Stimulated activated naive CD8-positive, alpha-beta T cell treated with anti-CD3 and anti-CD28 coated beads, Interleukin-15, Interleukin-2, amounts not matched to agents 100 ng/mL and 50 ng/mL, for 24 hours (primary cell): ENCODE measurements around the gene SCYGR2.

Experiments used
- H3K27ac Mint-ChIP-seq: one replicate; pipeline ENCODE4 v1.8.0; 2021; ENCODE audit warnings: mild to moderate bottlenecking, mixed read lengths
- H3K27me3 Mint-ChIP-seq: one replicate; pipeline ENCODE4 v1.8.0; 2021; ENCODE audit warnings: mixed read lengths
- H3K36me3 Mint-ChIP-seq: one replicate; pipeline ENCODE4 v1.8.0; 2021; ENCODE audit warnings: low read depth, mixed read lengths
- H3K4me1 Mint-ChIP-seq: one replicate; pipeline ENCODE4 v1.8.0; 2021; ENCODE audit warnings: low read depth, mixed read lengths
- H3K4me3 Mint-ChIP-seq: one replicate; pipeline ENCODE4 v1.8.0; 2021; ENCODE audit warnings: mild to moderate bottlenecking, mixed read lengths
- H3K9me3 Mint-ChIP-seq: one replicate; pipeline ENCODE4 v1.8.0; 2021; ENCODE audit warnings: mixed read lengths

Gene SCYGR2

DNA sequence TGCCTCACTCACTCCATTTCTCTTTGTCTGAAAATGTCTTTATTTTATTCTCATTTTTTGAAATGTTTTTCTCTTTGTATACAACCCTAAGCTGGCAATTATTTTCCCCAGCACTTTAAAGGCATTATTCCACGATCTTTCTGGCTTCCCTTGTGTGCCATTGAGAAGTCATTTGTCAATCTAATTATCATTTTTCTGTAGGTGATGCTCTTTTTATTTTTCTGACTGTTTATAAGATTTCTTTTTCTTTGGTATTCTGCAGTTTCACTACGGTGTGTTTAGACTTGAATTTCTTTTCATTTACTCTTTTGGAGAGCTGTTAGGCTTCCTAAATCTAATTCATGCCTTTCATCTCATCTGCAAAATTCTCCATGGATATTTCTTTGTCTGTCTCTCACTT lies 26.7 kb downstream of the SCYGR2 start:
- Mint-ChIP-seq H3K27me3 (peaks cover 18% of the 10 kb centered on the region), H3K4me1 (no peaks in the 10 kb centered on the region), H3K9me3 (no peaks in the 10 kb centered on the region), H3K36me3 (no peaks in the 10 kb centered on the region), H3K4me3 (no peak overlapping the region), H3K27ac (no peak overlapping the region)

DNA sequence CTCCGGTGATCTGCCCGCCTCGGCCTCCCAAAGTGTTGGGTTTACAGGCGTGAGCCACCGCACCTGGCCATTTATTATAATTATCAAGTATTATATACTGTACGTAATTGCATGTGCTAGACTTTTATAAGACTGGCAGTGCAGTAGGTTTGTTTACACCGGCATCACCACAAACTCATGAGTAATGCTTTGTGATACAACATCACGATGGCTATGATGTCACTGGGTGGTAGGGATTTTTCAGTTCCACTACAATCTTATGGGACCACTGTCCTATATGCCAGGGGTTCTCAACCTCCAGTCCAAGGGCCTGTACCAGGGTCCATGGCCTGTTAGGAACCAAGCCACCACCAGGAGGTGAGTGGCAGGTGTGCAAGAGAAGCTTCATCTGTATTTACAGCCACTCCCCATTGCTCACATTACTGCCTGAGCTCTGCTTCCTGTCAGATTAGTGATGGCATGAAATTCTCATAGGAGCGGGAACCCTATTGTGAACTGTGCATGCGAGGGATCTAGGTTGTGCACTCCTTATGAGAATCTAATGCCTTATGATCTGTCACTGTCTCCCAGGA lies 28.0 kb downstream of the SCYGR2 start:
- H3K27ac Mint-ChIP-seq, result no peak overlapping the region
- H3K27me3 Mint-ChIP-seq, result peaks cover 29% of the 10 kb centered on the region
- no peaks in the 10 kb centered on the region for H3K9me3 Mint-ChIP-seq
- no peak overlapping the region for H3K4me3 Mint-ChIP-seq
- no peaks in the 10 kb centered on the region for H3K4me1 Mint-ChIP-seq
- no peaks in the 10 kb centered on the region for H3K36me3 Mint-ChIP-seq

- Mint-ChIP-seq H3K4me1 (no peaks in the 10 kb centered on the region), H3K9me3 (no peaks in the 10 kb centered on the region), H3K36me3 (no peaks in the 10 kb centered on the region), H3K27ac (no peak overlapping the region), H3K4me3 (no peak overlapping the region), H3K27me3 (peaks cover 34% of the 10 kb centered on the region)
Observed at GRCh38 chr2:227627769-227628168, 29.1 kb downstream of the SCYGR2 start.

DNA sequence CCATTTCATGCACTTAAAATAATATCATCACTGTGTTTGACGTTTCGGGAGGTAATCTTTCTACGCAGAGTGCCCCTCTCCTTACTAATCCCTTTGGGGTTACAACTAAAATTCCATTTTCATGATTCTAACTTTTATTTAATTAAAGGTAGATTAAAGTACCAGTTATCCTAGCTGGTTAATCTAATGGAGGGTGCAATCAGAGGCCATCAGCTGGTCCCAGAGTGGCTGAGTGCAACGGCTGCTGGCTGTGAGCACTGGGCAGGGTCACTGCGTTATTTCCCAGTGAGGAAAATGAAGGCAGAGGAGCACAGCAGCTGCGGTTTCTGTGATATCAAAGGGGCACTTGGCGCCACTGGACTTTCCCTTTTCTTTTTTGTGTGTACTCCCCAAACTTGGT lies 30.7 kb downstream of the SCYGR2 start:
- Mint-ChIP-seq H3K27me3 (peaks cover 35% of the 10 kb centered on the region), H3K36me3 (no peaks in the 10 kb centered on the region), H3K4me3 (no peak overlapping the region), H3K27ac (no peak overlapping the region), H3K4me1 (no peaks in the 10 kb centered on the region), H3K9me3 (no peaks in the 10 kb centered on the region)

DNA sequence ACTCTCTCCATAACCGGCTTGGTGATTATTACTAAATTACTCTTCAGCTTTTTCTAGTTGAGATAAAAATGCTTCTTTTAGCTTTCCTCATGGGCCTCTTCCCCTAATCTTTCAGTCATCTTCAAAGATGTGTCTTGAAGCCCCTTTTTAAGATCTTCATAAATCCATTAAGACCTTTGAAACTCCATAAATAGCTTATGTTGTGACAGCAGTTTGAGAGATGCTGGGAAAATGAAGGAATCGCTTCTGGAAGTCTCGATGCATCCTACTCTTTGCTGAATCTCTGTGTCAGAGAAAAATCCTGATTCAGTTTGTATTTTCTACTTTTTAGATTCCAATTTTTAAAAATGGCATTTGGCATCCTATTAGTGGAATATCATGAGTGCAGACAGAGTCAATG lies 31.6 kb downstream of the SCYGR2 start:
- Mint-ChIP-seq H3K27me3 (peaks cover 38% of the 10 kb centered on the region), H3K36me3 (no peaks in the 10 kb centered on the region), H3K4me1 (no peaks in the 10 kb centered on the region), H3K4me3 (no peak overlapping the region), H3K9me3 (no peaks in the 10 kb centered on the region), H3K27ac (no peak overlapping the region)

DNA sequence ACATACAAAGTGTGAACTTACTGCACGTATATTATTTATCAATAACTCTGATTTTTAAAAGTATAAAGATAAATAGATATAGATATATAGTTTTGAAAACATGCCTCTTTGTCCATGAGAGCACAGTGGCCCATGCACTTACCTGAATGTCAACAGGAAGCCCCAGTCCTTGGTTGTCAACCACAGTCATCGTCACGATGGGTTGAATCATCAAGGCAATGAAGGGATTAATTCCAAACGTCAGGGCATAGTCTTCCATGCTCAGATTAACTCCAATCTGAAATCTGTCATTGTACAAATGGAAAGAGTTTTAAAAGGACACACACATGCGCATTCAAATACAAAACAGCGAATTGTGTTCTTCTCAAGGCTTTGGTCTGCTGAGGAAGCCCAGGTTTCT lies 34.1 kb downstream of the SCYGR2 start:
- Mint-ChIP-seq H3K4me3 (no peak overlapping the region), H3K4me1 (no peaks in the 10 kb centered on the region), H3K9me3 (no peaks in the 10 kb centered on the region), H3K27ac (no peak overlapping the region), H3K36me3 (no peaks in the 10 kb centered on the region), H3K27me3 (peaks cover 38% of the 10 kb centered on the region)

DNA sequence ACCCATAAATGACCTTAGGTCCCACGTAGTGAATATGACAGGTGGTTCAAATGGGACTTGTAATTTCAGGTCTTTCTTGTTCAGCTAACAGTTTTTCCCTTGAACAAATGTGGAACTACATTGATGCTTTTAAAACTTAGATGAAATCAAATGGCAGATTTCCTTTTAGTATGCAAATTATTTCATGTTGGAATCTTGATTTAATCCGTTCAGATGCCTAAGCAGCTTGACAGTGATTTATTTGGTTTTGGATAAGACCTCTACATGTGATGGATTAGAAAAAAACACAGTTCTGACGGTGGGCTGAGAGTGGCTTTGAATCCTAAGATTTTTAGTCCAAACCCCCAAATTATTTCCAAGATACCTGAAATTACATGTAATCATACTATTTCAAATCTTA lies 35.5 kb downstream of the SCYGR2 start:
- Mint-ChIP-seq H3K9me3 (no peaks in the 10 kb centered on the region), H3K27me3 (peaks cover 30% of the 10 kb centered on the region), H3K36me3 (no peaks in the 10 kb centered on the region), H3K4me1 (no peaks in the 10 kb centered on the region), H3K27ac (no peak overlapping the region), H3K4me3 (no peak overlapping the region)

- Mint-ChIP-seq H3K4me3 (no peak overlapping the region), H3K27ac (no peak overlapping the region), H3K4me1 (no peaks in the 10 kb centered on the region), H3K9me3 (no peaks in the 10 kb centered on the region), H3K27me3 (peaks cover 6% of the 10 kb centered on the region), H3K36me3 (no peaks in the 10 kb centered on the region)
Observed at GRCh38 chr2:227642656-227643055, 44.0 kb downstream of the SCYGR2 start.

DNA sequence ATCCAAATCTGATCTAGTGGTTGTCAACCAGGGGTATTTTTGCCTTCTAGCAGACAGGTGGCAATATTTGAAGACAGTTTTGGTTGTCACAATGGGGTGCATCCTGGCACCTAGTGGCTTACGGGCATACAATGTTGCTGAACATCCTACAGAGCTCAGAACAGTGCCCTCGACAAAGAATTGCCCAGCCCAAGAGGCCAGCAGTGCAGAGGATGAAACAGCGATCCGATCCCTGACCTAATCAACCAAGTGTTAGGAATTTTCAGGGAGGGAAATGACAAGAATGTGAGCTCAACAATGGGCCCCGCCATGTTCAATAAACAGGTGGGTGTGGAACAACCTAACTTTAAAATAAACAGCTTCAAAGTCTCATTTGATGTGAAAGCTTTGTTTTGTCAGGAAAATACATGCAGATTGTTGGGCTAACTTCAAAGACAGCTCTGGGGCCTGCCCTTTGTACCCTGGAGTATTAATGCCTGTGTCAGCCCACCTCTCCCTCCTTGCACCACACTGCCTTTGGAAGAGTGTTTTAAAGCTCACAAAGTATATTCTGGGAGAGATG lies 45.4 kb downstream of the SCYGR2 start:
- no peak overlapping the region for H3K27ac Mint-ChIP-seq
- H3K27me3 Mint-ChIP-seq, result peaks cover 6% of the 10 kb centered on the region
- no peaks in the 10 kb centered on the region for H3K36me3 Mint-ChIP-seq
- no peaks in the 10 kb centered on the region for H3K9me3 Mint-ChIP-seq
- no peak overlapping the region for H3K4me3 Mint-ChIP-seq
- H3K4me1 Mint-ChIP-seq, result no peaks in the 10 kb centered on the region
